HEK293T (cell line): ENCODE measurements around the gene ZNF835.

Source experiments
- CTCF ChIA-PET: fragments of 350-600 bp; formaldehyde crosslinking; extraction: SDS; loops from one replicate; lab custom pipeline; 2021; ENCODE audit warnings: antibody characterized with exemption, inconsistent platforms; lab: Yijun Ruan, JAX
- POLR2A ChIA-PET: fragments of 350-600 bp; formaldehyde crosslinking; extraction: SDS; loops from one replicate; lab custom pipeline; 2020; ENCODE audit warnings: antibody characterized with exemption, inconsistent platforms; lab: Yijun Ruan, JAX
- DNase-seq: peaks from one replicate; pipeline ENCODE4 v3.0.0; 2012; ENCODE audit warnings: mixed read lengths; ENCODE audit errors: extremely low spot score
- BHLHE40 ChIP-seq: fragments of 450-650 bp; IDR thresholded peaks from 2 replicates; pipeline ENCODE4 v1.6.1; 2016; ENCODE audit warnings: mild to moderate bottlenecking, moderate library complexity, borderline replicate concordance
- FOXA1 ChIP-seq: fragments of 450-650 bp; IDR thresholded peaks from 2 replicates; pipeline ENCODE4 v1.6.1; 2016; ENCODE audit warnings: mild to moderate bottlenecking
- FOXK2 ChIP-seq: fragments of 450-650 bp; IDR thresholded peaks from 2 replicates; pipeline ENCODE4 v1.6.1; 2016; ENCODE audit warnings: mild to moderate bottlenecking
- FOXM1 ChIP-seq: fragments of 450-650 bp; IDR thresholded peaks from 2 replicates; pipeline ENCODE4 v1.6.1; 2017; ENCODE audit warnings: mild to moderate bottlenecking, borderline replicate concordance
- HDGF ChIP-seq: fragments of 450-650 bp; IDR thresholded peaks from 2 replicates; pipeline ENCODE4 v1.6.1; 2017; ENCODE audit warnings: antibody characterized with exemption, borderline replicate concordance
- NFRKB ChIP-seq: fragments of 450-650 bp; IDR thresholded peaks from 2 replicates; pipeline ENCODE4 v1.6.1; 2016; ENCODE audit warnings: mild to moderate bottlenecking, moderate library complexity

The ZNF835 gene

DNA sequence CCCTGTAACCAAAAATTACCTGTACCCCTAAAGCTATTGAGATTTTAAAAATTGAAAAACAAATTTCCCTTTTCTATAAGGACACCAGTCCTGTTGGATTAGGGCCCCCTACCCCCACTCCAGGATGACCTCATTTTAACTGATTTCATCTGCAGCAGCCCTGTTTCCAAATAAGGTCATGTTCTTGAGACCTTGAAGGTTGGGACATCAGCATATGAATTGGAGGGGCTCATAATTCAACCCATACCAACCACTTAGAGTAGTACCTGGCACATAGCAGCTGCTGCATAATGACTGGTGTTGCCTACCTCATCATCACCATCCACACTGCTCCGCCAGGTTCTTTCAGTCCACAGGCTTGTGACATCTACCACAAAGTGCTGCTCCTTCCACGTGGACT is 58.8 kb downstream of the ZNF835 start:
- DNase-seq = no peak
- ChIA-PET POLR2A (no interaction called here), CTCF (no interaction called here)
- TF ChIP-seq HDGF (no peak), NFRKB (no peak), FOXK2 (no peak), FOXA1 (no peak), FOXM1 (no peak), BHLHE40 (no peak)
